ENCODE results near the gene SLC8A2. TPM values are rescaled to one million over a fixed set of nuclear protein-coding genes. Genes with fewer than 3 reads are reported as not detected.
"Not testable (repeated sequence)": the region's sequence is repeated elsewhere in the genome, so short reads cannot be mapped to it uniquely, and the experiment has no call there.

Gene SLC8A2
- total RNA-seq, 1 donor from 2014 or later = 115 TPM

GRCh38 chr19:47487551-47488515 is 16.1 kb upstream of the SLC8A2 start:
- Mint-ChIP-seq H3K27me3 (ENCODE audit: unreplicated experiment) (peaks cover 6% of the 10 kb centered on the region), H3K27ac (ENCODE audit: unreplicated experiment) (peak overlapping the region; percentile 82), H3K4me3 (ENCODE audit: unreplicated experiment) (no peak overlapping the region), H3K9me3 (ENCODE audit: unreplicated experiment) (peaks cover 10% of the 10 kb centered on the region), H3K36me3 (ENCODE audit: unreplicated experiment) (peaks cover 11% of the 10 kb centered on the region), H3K4me1 (ENCODE audit: low read depth, unreplicated experiment) (peaks cover 16% of the 10 kb centered on the region)
- no peak for TF ChIP-seq CTCF (IDR thresholded peaks at IDR 0.05; ENCODE audit: partially characterized antibody, unreplicated experiment)
- no peak for DNase-seq

GRCh38 chr19:47486900-47487299 is 15.2 kb upstream of the SLC8A2 start:
- no peak for DNase-seq
- Mint-ChIP-seq H3K4me1 (ENCODE audit: low read depth, unreplicated experiment) (peaks cover 16% of the 10 kb centered on the region), H3K9me3 (ENCODE audit: unreplicated experiment) (peaks cover 10% of the 10 kb centered on the region), H3K27me3 (ENCODE audit: unreplicated experiment) (peaks cover 6% of the 10 kb centered on the region), H3K36me3 (ENCODE audit: unreplicated experiment) (peaks cover 11% of the 10 kb centered on the region), H3K4me3 (ENCODE audit: unreplicated experiment) (peak overlapping the region; percentile 70), H3K27ac (ENCODE audit: unreplicated experiment) (peak overlapping the region; percentile 82)
- TF ChIP-seq CTCF (IDR thresholded peaks at IDR 0.05; ENCODE audit: partially characterized antibody, unreplicated experiment) = no peak

- not testable (repeated sequence) for DNase-seq; H3K27ac Mint-ChIP-seq (ENCODE audit: unreplicated experiment); H3K27me3 Mint-ChIP-seq (ENCODE audit: unreplicated experiment); H3K4me3 Mint-ChIP-seq (ENCODE audit: unreplicated experiment)
- Mint-ChIP-seq H3K4me1 (ENCODE audit: low read depth, unreplicated experiment) (peaks cover 16% of the 10 kb centered on the region), H3K36me3 (ENCODE audit: unreplicated experiment) (peaks cover 11% of the 10 kb centered on the region), H3K9me3 (ENCODE audit: unreplicated experiment) (peaks cover 10% of the 10 kb centered on the region)
Observed at GRCh38 chr19:47486220-47486619, 14.5 kb upstream of the SLC8A2 start.

- peaks cover 20% of the 10 kb centered on the region for H3K4me1 Mint-ChIP-seq (ENCODE audit: low read depth, unreplicated experiment)
- no peak for DNase-seq
- H3K36me3 Mint-ChIP-seq (ENCODE audit: unreplicated experiment) = peaks cover 9% of the 10 kb centered on the region
- peak overlapping the region; percentile 69 for H3K27ac Mint-ChIP-seq (ENCODE audit: unreplicated experiment)
- no peak for TF ChIP-seq CTCF (IDR thresholded peaks at IDR 0.05; ENCODE audit: partially characterized antibody, unreplicated experiment)
- peaks cover 15% of the 10 kb centered on the region for H3K9me3 Mint-ChIP-seq (ENCODE audit: unreplicated experiment)
- H3K4me3 Mint-ChIP-seq (ENCODE audit: unreplicated experiment) = peak overlapping the region; percentile 80
- peaks cover 6% of the 10 kb centered on the region for H3K27me3 Mint-ChIP-seq (ENCODE audit: unreplicated experiment)
Observed at GRCh38 chr19:47485210-47485609, 13.5 kb upstream of the SLC8A2 start.

GRCh38 chr19:47483800-47484690 is 12.4 kb upstream of the SLC8A2 start, which contains the start of gene KPTN:
KPTN (minus strand) TSS chr19:47484219; CDS start chr19:47484160, 59 bp downstream.
- peak; percentile 93 for DNase-seq
- H3K4me1 Mint-ChIP-seq (ENCODE audit: low read depth, unreplicated experiment) = peaks cover 18% of the 10 kb centered on the region
- peak within 1 kb of the TSS; percentile 94 for H3K4me3 Mint-ChIP-seq (ENCODE audit: unreplicated experiment)
- peaks cover 5% of the 10 kb centered on the region for H3K27me3 Mint-ChIP-seq (ENCODE audit: unreplicated experiment)
- peak; percentile 98 for TF ChIP-seq CTCF (IDR thresholded peaks at IDR 0.05; ENCODE audit: partially characterized antibody, unreplicated experiment)
- peaks cover 4% of the 10 kb centered on the region for H3K36me3 Mint-ChIP-seq (ENCODE audit: unreplicated experiment)
- peaks cover 15% of the 10 kb centered on the region for H3K9me3 Mint-ChIP-seq (ENCODE audit: unreplicated experiment)
- peak within 1 kb of the TSS; percentile 99 for H3K27ac Mint-ChIP-seq (ENCODE audit: unreplicated experiment)

All from glutamatergic neuron (in vitro differentiated cells).